Ecto neural progenitor cell (in vitro differentiated cells): Measurements from ENCODE around the gene TMEM181.
"Not testable (repeated sequence)": the region's sequence is repeated elsewhere in the genome, so short reads cannot be mapped to it uniquely, and the experiment has no call there.

Experiments
- DNase-seq: peaks from one replicate; pipeline ENCODE4 v3.0.0-alpha.2; 2018; ENCODE audit warnings: low spot score

The TMEM181 gene

DNA sequence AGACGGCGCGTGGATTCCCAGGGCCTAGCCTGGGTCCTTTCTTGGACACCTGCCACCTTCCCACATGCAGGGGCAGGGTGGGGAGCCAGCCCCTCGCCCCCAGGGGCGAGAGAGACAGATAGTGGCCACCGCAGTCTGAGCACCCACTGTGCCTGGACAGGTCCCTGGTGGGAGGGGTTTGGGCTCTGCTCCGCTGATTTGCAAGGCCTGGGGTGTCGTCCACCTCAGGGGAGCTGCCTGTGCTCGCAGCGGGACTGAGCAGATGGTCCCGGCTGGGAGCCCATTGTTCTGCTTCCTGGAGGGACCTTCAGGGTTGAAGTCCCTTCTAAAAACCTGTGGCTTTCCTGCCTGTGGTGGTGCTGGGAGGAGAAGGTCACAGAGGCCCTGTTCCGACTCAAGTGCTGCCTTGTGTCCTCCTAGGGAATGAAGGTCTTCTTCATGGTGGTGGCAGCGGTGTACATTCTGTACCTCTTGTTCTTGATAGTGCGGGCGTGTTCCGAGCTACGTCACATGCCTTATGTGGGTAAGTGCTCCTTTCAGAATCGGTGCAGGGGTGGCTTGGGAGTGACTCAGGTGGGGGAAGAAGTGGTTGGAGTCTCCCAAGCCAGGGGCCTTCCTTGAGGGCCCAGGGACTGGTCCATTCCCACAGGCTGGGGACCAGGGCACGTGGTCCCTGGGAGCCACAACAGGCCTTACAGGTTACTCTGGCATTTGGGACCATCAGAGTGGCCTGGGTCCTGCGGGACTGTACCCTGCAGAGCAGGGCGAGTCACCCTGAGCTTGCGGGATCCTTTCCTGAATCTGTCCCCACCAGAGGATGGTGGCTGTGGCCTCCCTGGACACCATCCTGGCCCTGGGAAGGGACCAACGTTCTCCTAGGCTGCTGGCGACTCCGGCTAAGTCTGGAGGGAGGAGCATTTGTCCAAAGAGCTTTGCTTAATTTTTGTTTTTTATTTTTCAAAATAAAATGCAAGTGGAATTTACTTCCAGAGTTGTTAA is 65.1 kb downstream of the TMEM181 start:
- DNase-seq, result no peak

DNA sequence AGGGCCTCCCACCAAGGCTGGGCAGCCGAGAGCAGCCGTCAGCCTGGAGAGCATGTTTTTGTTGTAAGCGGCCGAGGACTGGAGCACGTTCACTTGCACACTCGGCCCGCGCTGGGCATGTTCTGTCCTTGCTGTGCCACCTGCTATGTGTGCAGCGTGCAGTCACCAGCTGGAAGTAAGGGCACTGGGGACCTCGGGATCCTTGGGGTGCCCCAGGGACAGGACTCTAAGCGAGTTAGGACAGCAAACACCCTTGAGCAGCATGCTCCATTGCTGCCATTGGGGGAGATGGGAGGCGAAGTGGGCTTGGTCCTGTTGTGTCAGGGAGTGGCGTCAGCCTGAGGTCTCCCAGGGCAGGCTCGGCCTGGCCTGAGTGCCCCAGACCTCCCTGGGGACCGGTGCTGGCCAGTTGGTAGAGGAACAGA is 66.0 kb downstream of the TMEM181 start:
- no peak for DNase-seq

DNA sequence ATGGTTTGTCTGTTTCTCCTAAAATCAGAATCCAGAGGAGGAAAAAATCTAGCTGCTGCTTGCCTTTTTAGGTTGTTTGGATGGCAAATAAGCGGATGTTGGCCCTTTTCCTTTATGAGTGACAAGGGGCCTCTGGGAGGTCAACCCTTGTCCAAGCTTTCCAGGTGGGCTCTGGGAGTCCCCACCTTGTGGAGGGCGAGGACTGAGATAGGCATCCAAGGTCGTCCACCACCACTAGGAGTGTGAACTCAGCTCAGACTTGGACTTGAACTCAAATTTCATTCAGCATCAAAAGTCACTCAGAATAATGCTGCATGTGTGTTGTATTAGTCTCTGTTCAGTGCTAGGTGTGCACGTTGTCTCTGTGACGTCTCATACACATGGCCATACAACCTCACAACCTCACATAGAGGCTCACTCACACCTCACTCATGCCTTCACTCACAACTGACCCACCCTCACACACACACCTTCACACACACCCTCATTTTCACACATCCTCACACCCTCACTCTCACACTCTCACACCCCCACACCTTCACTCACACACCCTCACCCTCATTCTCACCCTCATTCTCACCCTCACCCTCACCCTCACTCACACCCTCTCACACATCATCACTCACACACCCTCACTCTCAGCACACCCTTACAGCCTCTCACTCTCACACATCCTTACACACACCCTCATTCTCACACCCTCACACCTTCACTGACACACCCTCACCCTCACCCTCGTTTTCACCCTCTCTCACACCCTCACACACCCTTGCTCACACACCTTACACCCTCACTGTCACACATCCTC is 66.7 kb downstream of the TMEM181 start:
- no peak for DNase-seq

DNA sequence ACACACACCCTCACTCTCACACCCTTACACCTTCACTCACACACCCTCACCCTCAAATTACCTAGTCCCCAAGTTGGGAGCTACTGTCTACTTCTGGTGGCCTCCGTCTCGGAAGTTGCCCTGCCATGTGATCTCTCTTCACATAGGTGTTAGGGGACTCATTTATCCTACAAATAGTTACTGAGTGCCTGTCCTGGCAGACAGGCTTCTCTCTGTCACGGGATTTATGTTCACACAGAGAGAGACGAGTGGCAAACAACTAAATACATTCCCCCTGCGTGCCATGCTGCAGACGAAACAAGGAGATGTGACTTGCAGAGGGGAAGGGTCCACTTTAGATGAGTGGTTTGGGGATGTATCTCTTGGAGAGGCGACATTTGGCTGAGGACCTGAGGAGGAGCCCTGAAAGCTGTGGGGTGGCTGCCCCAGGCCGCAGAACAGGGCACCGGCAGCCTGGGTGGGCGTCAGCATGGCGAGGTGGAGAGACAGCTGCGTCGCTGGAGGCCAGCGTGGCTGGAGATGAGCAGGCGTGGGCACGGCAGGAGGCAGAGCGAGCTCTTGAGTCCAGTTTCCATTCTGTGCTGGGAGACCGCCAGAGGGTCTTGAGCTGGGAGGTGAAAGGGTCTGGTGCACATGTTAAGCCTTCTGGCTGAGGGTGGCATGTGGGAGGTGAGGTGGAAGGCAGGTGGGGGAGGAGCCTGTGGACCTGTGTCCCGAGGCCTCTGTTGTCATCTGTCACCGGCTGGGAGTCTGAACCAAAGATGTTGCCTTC is 67.5 kb downstream of the TMEM181 start:
- no peak for DNase-seq

DNA sequence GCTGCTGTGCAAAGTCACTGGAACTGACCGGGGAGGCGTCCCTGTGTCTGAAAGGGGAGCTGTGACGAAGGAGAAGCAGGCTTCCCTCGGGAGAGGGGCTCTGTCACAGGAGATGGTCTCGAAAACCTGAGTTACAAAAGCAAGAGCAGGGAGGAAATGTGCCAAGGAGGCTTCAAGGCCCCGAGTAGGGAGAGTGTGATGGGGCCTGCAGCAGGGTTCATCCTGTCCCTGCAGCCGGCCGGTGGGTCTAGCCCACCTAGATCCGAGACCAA is 68.0 kb downstream of the TMEM181 start:
- no peak for DNase-seq

DNA sequence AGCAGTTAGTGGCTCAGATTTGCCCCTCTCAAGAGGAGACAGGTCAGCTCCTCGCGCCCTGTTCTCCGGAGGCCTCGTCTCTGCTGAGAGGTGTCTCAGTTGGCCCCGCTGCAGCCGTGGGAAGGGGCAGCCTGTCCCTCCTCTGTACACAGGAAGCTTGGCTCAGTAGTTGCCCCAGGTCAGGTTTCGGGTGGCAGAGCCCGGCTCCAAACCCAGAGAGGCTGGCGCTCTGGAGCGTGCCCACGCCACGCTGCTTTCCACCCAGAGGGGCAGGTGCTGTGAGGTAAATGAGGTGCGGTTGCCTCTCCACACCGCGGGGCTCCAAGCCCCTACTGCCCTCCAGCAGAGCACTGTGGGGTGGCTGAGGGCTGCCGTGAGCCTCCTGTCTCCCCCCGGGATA is 68.7 kb downstream of the TMEM181 start:
- DNase-seq, result no peak

DNA sequence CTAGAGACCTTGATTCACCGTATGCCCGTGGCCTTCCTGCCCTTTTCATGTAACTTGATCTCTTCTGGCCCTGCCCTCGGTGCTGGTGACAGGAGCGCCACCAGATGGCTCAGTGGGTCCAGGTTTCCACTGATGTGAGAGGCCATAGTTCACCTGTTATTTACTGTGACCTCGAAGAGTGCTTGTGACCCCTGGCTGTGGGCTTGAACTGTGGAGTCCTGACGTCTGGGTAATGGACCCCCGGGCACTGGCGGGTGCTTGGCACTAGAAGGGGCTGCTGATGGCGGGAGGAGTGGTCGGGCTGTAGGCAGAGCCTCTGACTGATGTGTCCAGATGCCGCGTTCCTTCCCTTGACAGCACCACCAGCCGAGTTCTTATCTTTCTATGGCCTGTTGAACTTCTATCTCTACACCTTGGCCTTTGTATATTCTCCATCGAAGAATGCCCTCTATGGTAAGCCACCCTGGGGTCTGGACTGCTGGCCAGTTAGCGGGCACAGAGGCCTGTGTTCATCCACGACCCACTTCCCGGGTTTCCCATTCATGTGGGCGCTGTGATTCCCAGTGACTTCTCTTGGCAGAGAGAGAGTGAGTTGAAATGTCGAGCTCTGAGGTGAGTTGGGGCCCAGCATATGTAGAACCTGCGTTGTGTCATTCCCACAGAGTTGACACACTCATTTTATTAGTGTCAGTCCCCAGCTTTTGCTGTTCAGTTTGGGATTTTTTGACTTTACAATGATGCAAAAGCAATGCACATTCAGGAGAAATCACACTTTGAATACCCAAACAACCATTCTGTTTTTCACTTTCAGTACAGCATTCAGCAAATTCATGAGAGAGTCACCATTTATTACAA is 69.7 kb downstream of the TMEM181 start:
- no peak for DNase-seq

DNA sequence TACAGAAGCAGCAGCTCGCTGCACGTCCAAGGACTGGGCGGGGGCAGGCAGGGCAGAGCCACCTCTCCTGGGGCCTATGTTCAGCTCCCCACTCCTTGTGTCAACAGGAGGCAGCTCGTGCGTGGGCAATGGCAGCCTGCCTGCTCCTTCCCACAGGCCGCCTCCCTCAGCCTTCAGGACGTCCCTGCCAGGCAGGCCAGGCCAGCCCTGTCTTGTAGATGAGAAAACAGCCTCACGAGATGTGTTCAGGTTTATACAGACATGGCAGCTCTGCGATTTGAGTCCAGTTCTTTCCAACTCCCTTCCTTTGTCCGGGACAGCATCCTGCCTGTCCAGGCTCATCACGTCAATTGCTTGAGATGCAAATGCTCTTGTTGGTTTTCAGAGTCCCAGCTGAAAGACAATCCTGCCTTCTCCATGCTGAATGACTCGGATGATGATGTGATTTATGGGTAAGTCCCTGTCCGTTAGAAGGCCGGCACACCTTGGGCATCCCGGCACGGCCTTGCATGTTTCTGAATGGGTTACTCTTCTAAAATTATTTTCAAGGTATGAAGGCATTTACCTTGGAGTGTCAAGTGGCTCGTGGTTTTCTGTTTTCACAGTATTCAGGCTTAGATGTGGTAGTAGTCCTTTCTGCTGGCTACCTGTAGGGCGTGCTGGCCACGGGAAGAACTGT is 71.2 kb downstream of the TMEM181 start:
- no peak for DNase-seq

DNA sequence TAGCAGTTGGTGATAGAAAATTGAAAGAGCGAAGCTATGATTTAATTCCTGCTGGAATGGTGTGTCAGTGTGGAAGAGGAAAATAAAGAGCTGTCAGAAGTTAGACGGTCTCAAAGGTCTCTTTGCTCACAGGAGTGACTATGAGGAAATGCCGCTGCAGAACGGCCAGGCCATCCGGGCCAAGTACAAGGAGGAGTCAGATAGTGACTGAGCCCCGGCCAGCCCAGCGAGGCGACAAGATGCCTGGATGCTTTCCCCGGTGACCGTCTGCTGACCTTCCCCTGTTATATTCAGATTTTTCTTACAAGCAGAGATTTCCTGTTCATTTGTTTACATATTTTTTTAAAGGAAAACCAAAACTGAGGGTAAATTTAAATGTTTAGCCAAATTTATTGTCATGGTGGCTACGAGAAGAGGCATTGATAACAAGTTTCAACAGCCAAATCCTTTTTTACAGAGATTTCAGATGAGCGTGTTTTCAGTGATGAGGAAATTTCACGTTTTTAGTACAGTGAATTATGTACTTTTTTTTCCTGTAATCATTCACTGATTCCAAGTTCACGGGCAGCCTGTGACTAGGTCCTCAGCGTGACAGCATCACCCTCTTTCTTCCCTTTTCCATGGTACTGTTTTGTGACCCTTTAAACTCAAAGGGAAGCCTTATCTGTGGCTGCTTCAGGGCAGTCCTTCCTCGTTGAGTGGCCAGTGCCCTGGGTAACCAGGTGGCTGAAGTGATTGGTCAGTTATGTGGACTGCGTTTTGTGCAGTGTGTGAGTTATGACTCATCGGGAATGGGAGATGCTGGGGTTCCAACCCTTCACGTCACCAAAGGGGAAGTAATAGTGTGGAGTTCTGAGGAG is 72.0 kb downstream of the TMEM181 start:
- no peak for DNase-seq

DNA sequence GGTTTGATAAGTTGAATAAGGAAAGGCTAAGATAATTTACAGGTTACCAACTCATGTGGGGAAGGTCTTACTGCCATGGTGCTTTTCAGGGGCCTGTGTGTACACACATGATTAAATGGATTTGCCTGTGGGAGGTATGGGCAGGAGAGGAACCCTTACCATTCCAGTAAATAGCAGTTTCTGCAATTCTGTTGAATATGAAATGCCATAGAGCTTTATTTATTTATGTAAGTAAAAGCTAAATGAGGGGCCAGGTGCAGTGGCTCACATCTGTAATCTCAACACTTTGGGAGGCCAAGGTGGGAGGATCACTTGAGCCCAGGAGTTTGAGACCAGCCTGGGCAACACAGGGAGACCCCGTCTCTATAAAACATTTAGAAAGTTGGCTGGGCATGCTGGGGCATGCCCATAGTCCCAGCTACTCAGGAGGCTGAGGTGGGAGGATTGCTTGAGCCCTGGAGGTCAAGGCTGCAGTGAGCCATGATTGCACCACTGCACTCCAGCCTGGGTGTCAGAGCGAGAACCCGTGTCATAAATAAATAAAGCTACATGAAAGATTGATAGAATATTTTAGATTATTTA is 72.7 kb downstream of the TMEM181 start:
- DNase-seq, result not testable (repeated sequence)

DNA sequence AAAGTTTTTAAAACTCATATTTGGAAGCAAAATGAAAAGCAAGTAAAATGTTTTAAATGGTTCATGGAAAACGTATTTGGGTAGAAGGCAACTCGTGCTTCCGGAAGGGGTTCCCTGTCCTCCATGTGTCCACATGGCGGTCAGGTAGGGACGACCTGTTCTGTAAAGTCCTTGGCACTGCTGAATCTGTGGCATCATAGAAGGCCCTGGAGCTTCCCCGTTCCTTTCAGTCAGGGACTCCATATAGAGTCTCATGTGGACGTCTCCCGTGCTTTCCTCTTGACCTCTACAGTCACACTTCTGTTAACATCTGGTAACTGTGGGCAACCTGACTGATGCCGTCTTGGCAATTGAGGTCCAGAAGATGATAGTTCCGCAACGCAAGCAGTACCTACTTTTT is 73.2 kb downstream of the TMEM181 start:
- DNase-seq, result no peak

DNA sequence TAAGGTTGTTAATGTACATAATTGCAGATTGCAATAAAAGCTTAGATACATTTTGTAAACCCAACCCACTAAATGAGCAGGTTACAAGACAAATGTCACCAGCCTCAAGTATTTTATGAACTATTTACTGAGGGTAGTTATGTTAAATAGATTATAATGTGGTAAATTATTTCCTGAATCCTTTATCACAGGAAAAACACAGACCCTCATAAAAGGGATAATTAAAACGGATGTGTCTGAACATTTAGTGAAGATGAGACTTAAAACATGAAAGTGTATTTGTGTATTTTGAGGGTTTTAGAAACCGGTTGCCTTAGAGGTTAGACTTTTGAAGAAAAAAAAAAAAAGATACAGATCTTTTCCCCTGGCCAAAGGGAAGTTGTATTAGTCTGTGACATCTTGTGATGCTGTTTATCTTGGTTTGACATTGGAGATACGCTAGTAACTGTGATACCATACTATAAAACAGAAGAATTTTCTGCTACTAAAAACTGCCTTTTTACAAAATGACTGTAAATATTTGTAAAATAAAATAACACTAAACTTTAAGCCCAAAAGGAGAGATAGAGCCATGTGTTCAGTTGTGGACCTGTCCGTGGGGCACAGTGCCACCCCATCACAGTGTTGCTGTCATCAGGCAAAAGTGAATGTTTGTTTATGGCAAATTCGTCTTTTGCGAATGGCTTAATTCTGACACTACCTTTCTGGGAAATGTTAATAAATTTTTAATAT is 75.0 kb downstream of the TMEM181 start:
- DNase-seq, result no peak

DNA sequence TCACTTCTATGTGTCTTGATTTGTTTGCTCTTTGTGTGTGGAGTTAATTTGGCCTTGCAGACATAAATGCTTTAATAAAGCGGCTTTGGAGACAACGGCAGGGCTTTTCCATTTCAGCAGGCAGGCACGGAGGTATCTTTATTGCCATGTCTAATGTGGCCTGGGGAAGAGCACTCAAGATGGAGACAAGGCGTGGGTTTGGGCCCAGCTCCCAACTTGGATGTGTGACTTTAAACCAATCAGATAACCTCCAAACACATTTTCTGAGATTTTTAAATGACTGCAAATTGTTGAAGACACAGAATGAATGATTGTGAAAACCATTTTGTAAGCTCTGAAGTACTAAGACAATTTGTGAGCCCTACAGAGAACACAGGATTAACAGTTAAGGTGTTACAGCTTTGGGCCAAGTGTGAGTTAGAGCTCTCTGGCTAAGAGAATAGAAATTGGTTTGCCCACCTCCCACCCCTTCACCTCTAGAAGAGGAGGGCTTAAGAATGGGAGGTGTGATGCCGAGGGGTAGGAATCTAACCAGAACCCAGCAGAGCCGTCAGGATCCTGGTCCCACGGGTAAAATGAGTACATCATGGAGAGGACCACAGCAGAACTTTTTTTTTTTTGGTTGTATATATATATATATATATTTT is 75.7 kb downstream of the TMEM181 start:
- no peak for DNase-seq

DNA sequence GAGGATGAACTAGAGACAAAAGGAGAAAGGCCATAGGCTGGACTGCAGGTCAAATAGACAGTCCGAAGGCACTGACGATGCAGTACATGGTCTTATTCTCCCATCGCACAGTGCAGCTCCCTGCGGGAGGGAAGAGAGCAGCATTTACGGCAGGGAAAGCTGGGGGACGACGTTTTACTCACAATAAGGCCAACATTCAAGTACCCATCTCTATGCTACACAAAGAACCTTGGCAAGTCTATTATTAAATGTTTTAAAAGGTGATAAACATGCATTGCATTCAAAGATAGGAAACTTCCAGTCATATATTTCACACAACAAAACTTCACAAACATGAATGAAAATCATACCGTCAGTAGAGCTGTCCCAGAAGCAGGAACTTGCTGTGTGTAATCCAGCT is 76.9 kb downstream of the TMEM181 start:
- no peak for DNase-seq

DNA sequence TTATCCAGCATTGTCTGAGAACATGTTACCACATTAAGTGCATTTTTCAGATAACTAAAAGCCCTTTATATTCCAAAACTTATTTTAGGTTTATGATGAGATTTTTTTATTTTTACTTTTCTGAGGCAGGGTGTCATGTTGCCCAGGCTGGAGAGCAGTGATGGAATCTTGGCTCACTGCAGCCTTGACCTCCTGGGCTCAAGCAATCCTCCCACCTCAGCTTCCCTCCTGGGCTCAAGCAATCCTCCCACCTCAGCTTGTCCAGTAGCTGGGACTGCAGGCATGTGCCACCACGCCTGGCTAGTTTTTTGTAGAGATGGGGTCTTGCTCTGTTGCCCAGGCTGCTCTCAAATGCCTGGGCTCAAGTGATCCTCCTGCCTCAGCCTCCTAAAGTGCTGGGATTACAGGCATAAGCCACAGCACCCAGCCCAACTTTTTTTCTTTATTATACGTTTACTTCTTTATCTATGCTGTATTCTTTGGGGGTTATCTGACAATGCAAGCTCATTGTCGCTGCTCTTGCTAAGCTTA is 78.5 kb downstream of the TMEM181 start:
- DNase-seq, result no peak

DNA sequence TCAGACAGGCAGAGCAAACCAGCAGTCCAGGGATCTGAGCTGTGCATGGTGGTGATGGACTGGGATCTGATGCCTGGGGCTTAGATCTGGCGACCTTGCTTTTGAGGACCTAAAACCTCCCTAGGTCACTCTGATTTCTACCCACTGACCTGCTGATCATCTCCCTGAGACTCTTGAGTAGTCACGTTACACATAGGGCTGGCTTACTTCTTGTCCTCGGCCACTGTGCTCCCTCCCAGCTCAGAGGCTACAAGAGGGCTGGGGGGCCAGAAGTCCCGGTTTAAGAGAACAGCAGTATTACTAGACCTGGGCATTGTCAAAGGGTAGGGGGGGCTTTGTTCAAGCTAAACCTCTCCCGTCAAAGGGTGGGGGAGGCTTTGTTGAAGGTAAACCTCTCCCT is 79.2 kb downstream of the TMEM181 start:
- DNase-seq, result no peak

DNA sequence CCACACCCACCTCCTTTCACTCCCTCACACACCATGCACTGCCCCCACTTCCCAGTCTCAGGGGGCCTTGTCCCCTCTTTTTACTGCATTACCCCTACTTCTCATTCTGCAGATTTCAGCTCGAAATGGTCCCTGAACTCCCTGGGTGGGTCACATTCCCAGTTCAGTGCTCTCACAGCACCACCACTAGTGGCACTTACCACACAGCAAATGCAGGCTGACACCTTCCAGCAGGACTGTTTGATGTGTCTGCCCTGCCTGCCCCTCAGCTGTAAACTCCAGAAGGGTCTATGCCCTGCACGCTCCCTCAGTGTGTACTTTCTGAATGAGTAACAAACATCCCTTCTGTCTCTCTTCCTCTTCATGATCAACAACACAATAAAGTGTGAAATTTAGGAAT is 80.6 kb downstream of the TMEM181 start:
- no peak for DNase-seq

DNA sequence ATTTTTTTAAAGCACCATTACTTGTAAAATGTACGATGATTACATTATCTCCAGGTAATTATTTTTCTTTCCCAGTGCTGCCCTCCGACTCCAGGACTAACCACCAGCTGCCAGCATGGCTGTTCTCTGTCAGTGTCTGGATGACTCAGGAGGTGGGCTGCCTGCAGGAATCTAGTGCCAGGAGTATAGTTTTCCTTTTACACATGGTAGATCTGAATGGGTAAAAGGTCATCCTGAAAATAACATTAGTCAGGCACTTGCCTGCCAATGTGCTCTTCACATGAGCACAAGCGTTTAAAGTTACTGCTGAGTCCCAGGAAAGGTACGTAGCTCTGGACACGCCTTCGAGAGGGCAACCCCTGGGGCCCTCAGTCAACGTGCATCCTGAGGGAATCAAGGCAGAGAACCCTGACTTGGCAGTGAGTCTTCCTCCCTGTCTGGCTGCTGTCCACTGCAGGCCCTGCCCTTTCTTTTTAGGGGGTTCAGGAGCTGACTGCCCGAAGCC is 82.3 kb downstream of the TMEM181 start:
- no peak for DNase-seq
